ENCODE data around the gene SCFD2.
"Not testable (repeated sequence)": the region's sequence is repeated elsewhere in the genome, so short reads cannot be mapped to it uniquely, and the experiment has no call there.

Gene SCFD2

GRCh38 chr4:53005808-53006207, 360.1 kb downstream of the SCFD2 start:
- no peak for DNase-seq

DNA sequence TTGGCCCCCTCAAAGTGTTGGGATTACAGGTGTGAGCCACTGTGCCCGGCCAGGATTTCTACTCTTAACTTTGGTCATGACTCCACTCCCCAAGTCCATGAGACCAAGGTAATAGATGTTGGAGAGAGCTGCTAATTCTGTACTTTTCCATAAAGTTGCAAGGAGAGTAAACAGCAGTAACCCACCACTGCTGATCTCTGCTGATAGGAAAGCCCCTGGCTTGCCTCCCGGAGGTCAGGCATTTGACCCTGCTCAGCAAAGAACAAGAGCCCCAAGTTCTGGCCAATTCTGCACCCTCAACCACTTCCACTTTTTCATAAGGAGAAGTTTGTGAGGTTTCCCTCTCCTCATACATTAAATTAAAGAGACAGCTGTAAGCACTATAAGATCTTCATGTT, 360.7 kb downstream of the SCFD2 start:
- DNase-seq, result no peak

- DNase-seq, result no peak
Measured at GRCh38 chr4:53004497-53005148, 361.2 kb downstream of the SCFD2 start.

- DNase-seq, result no peak
Measured at GRCh38 chr4:53003959-53004358, 361.9 kb downstream of the SCFD2 start.

GRCh38 chr4:53000560-53000959, 365.3 kb downstream of the SCFD2 start:
- no peak for DNase-seq

GRCh38 chr4:52999626-53000025, 366.2 kb downstream of the SCFD2 start:
- DNase-seq, result no peak

- DNase-seq, result no peak
Measured at GRCh38 chr4:52998413-52998812, 367.4 kb downstream of the SCFD2 start.

DNA sequence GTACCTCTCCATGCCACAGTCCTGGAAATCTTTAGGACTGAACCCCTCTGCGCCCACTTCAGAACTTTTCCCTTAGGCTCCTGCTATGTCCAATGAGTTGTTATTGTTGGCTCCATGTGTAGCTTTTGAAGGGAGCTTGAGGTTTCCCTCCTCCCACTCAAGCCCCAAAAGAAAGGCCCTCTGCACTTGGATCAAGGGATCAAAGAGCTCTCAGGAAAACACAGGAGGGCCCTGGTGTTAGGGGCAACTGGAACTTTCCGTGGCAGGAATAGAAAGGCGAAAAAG, 368.8 kb downstream of the SCFD2 start:
- DNase-seq, result no peak

GRCh38 chr4:52996261-52997131, 369.4 kb downstream of the SCFD2 start:
- DNase-seq, result no peak

DNA sequence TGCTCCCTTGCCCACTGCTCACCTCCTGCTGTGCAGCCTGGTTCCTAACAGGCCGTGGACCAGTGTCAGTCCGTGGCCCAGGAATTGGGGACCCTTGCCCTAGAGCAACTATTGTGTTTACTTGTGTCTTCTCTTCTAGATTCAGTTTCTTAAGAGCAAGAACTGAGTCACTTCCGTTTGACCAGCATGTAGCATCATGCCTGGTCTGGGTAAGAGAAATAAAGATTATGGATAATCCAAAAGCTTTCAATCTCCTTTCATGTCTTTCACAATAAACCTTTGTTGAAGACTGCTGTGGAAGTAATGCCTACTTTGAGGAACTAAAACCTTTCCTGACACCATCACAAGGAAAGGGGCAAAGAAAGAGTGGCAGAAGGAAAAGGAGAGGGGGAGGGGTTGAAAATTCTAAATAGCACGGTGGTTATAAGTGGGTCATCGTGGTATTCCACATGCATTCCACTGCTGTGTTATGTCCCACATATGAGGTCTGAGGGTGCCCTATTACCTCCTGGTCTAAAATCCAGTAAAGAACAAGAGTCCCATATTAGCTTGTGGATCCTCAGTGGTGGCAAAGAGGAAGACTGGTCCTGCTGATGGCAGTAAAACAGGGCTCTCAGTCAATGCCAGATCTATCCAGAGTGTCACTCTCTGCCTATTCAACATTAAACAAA, 370.4 kb downstream of the SCFD2 start:
- DNase-seq, result no peak

DNA sequence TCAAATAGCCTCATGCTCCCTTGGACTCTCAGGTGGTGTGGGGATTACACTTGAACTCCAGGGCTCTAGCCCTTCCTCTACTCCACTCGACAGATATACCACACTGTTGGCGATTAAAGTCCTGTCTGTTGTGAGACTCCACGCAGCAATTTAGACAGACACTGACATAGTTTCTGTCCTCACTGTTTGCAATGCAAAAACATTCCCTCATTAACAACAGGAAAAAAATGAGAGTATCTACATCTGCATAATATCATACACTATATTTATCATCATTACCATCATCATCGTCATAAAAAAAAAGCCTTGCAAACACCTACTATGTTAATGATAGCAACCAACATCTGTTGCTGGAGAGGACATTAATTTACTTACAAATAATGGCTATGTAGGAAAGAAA, 371.3 kb downstream of the SCFD2 start:
- DNase-seq, result no peak

DNA sequence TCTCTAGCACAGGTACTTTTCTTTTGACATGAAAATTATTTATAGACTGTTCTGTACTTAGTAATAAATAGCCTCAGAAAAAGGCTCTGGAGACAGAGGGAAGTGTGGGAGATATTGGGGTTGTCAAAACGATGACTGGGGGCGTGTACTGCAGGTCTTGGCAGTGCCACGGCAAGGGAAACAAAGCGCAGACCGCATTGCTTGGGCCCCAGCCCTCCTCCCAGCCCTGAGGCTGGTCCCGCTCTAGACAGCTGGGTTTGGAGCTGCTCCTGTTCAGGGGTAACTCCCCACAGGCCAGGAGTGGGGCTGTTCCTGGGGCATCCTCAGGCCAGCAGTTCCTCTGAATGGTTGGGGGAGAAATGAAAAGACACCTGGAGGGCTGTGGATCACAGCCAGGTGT, 372.1 kb downstream of the SCFD2 start:
- DNase-seq, result no peak

DNA sequence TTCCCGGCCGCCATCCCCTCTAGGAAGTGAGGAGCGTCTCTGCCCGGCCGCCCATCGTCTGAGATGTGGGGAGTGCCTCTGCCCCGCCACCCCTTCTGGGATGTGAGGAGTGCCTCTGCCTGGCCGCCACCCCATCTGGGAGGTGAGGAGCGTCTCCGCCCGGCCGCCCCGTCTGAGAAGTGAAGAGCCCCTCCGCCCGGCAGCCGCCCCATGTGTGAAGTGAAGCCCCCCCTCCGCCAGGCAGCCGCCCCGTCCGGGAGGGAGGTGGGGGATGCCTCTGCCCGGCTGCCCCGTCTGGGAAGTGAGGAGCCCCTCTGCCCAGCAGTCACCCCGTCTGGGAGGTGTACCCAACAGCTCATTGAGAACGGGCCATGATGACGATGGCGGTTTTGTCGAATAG, 373.3 kb downstream of the SCFD2 start:
- not testable (repeated sequence) for DNase-seq

DNA sequence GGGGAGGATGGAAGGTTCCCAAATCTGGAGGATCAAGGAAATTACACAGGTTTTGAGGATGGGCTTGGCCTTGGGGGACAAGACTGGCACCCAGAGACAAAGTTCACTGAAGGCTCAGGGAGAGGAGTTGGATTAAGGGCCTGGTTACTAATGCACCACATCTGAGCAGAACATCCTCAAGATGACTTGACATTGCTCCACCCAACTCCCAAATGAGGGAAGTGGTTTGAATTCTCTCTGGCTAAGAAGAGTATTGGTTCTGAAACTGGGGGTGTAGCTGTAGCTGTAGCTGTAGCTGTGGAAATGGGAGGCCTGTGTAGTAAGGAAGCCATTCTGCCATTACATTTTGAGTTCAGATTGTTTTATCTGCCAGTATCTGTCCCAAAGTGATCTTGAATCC, 374.4 kb downstream of the SCFD2 start:
- DNase-seq, result no peak

DNA sequence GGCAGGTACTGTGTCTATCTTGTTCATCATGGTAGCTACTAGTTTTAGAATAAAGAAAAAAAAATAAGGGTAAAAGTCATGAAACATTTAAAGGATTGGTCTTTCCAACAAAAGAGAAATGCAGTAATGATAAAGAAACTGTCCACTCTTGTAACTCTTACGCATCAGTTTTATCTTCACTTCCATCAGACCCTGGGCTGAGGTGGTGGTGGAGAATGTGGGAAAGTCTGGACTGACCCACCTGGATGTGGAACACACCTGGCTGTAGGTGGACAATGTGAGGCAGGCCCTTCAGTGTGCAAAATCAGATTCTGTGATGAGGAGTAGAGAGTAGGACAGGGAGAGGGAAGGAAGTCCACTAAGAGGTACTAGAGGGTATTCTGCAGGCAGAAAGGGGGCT, 375.2 kb downstream of the SCFD2 start:
- no peak for DNase-seq

GRCh38 chr4:52989865-52990264, 376.0 kb downstream of the SCFD2 start:
- DNase-seq, result no peak

DNA sequence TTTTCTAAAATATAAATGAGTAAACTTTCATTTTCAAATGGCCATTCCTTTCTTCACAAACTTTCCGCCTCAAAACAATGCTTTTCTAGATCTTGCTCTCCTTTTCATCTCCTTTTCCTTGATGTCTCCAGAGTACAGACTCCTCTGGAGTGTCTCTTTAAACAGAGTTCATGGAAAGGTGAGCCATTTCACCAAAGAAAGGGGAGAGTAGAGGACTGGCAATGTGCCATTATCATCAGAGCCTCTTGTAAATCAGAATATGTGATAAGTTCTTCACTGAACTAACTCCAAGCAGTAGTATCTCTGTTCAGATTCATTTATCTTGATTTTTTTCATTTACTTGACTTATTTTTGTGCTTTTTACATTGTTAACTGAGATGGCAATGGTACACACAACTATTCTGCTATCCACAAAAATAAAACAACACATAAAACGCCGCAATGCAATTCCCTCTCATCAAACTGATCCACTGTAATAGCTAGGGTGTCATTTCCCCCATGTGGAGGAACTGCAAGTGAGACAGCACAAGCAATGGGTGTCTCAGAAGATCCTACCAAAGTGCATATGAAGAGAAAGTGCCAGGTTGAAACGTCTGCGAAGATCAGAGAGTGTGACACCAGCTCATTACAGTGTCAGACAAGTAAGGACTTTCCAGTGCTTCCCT, 378.3 kb downstream of the SCFD2 start:
- DNase-seq, result no peak

GRCh38 chr4:52984462-52984881, 381.4 kb downstream of the SCFD2 start:
- DNase-seq, result no peak

GRCh38 chr4:52983563-52984303, 382.1 kb downstream of the SCFD2 start:
- DNase-seq, result no peak

- no peak for DNase-seq
Measured at GRCh38 chr4:52982946-52983340, 382.9 kb downstream of the SCFD2 start.

DNA sequence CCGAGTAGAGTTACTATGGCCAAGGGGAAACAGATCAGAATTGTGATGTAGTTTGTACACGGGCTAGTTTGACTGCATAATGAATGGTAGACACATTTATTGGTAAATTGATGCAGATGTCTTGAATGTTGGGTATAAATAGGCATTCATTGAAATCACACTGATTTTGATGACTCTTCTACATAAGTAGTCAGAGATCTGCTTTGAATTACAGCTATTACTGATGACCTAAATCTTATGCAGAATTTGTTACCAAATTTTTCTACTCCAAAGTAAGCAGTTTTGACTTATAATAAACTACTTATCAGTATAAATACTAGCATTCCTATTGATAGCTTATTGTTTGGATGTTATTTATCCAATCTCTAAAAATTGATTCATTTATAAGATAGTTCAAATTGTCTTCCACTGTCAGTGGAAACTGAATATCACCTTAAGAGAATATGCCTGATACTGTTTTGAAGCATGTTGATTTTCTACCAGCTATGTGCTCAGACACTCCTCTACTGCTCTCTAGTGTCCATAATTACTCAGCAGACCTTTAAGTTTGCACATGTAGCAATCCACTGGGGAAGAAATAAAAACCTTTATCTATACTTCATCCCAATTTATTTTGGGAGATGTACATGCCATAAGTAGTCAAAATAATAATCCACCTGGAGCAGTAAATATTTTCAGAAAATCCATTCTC, 383.5 kb downstream of the SCFD2 start:
- DNase-seq, result no peak
